Prostate gland (tissue), 2 donors: ENCODE measurements around the gene PICALM.

Experiments used
- POLR2A ChIP-seq: fragments of 450-650 bp; IDR thresholded peaks from one replicate; pipeline ENCODE4 v1.6.1; 2016; ENCODE audit warnings: antibody characterized with exemption, mild to moderate bottlenecking
- POLR2AphosphoS5 ChIP-seq: sonication (generic); formaldehyde crosslinking; IDR thresholded peaks from one replicate; pipeline ENCODE4 v1.6.1; 2017; ENCODE audit warnings: antibody characterized with exemption
- TF ChIP-seq, protein P1 (sequence below), 4 experiments: fragments of 200-600 bp in 2 of 4; fragments of 450-650 bp in 2 of 4; sonication (generic) in 2 of 4; IDR thresholded peaks; 1 replicate in 3 of 4; 2 replicates in 1 of 4; pipeline ENCODE4 v1.5.1; 2016 to 2019; ENCODE audit warnings: antibody characterized with exemption in 4 of 4, mild to moderate bottlenecking in 2 of 4, moderate library complexity in 2 of 4

DNA sequence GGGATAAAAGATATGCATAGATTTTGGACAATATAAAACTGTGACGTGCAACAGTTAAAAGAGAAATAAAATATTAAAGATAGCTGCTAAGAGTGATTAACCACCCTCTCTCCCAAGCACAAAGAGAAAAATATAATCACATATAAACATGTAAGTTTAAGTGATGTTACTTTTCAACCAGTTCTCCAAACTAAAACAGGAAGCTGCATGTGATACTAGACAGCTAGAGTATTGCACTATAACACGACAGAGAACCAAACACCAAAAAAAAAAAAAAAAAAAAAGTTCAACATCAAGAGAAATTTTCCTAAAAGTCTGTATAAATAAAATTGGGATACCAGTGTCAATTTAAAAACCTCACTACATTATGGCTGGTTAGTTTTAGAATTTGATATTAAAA lies 79.1 kb downstream of the PICALM start:
- TF ChIP-seq, protein P1, sequence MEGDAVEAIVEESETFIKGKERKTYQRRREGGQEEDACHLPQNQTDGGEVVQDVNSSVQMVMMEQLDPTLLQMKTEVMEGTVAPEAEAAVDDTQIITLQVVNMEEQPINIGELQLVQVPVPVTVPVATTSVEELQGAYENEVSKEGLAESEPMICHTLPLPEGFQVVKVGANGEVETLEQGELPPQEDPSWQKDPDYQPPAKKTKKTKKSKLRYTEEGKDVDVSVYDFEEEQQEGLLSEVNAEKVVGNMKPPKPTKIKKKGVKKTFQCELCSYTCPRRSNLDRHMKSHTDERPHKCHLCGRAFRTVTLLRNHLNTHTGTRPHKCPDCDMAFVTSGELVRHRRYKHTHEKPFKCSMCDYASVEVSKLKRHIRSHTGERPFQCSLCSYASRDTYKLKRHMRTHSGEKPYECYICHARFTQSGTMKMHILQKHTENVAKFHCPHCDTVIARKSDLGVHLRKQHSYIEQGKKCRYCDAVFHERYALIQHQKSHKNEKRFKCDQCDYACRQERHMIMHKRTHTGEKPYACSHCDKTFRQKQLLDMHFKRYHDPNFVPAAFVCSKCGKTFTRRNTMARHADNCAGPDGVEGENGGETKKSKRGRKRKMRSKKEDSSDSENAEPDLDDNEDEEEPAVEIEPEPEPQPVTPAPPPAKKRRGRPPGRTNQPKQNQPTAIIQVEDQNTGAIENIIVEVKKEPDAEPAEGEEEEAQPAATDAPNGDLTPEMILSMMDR (IDR thresholded peaks at IDR 0.05) = no peak
- no peak for TF ChIP-seq POLR2A
- no peak for TF ChIP-seq POLR2AphosphoS5
